HFF-Myc (cell line): ENCODE data around the gene TYW5.

Source experiments
- DNase-seq: peaks from one replicate; pipeline ENCODE4 v3.0.0-alpha.2; 2011; ENCODE audit warnings: low read depth; ENCODE audit errors: extremely low read depth
- H3K4me3 ChIP-seq: replicated peaks from 2 replicates; pipeline ENCODE4 v1.5.1; 2011; ENCODE audit warnings: low read depth, mild to moderate bottlenecking, control low read depth, low read length
- CTCF ChIP-seq: IDR thresholded peaks from 2 replicates; pipeline ENCODE4 v1.5.1; 2012; ENCODE audit warnings: mild to moderate bottlenecking, low read depth, low read length, control low read depth; ENCODE audit errors: missing control alignments

Gene TYW5

GRCh38 chr2:199901942-199902341 is 53.3 kb downstream of the TYW5 start:
- H3K4me3 ChIP-seq, result no peak overlapping the region
- no peak for TF ChIP-seq CTCF
- no peak for DNase-seq

- no peak overlapping the region for H3K4me3 ChIP-seq
- TF ChIP-seq CTCF, result no peak
- DNase-seq, result no peak
Observed at GRCh38 chr2:199896617-199897016, 58.7 kb downstream of the TYW5 start.

- no peak for DNase-seq
- H3K4me3 ChIP-seq, result no peak overlapping the region
- no peak for TF ChIP-seq CTCF
Observed at GRCh38 chr2:199895406-199895805, 59.9 kb downstream of the TYW5 start.

GRCh38 chr2:199883474-199884212 is 71.6 kb downstream of the TYW5 start:
- no peak for DNase-seq
- no peak overlapping the region for H3K4me3 ChIP-seq
- TF ChIP-seq CTCF, result no peak

DNA sequence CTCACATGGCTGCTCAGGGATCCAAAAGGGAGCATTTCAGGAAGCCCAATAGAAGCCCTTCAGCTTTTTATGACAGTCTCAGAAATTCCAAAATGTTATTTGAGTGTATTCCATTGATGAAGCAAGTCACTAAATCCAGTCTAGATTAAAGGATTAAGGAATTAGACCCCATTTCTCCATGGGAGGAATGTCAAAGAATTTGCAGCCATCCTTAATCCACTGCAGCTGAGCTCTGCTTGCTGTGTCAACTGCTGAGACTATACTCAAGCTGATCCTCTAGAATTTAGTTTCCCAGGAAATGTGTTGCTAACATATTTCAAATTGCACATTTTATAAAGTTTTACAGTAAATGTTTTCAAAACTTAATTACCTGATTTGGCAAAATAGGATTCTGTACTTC is 72.6 kb downstream of the TYW5 start:
- H3K4me3 ChIP-seq, result no peak overlapping the region
- no peak for DNase-seq
- no peak for TF ChIP-seq CTCF
